HG03097 (cell line): ENCODE measurements around the gene TMEM87B.
"Not testable (repeated sequence)": the region's sequence is repeated elsewhere in the genome, so short reads cannot be mapped to it uniquely, and the experiment has no call there.

Source experiments
- ATAC-seq: cut with Tn5 transposase; IDR thresholded peaks from one replicate; pipeline ENCODE4 v1.9.1; 2021; ENCODE audit not compliant: unreplicated experiment, low FRiP score

Gene TMEM87B

GRCh38 chr2:112062894-112063293 lies 7.8 kb downstream of the TMEM87B start:
- no peak for ATAC-seq

DNA sequence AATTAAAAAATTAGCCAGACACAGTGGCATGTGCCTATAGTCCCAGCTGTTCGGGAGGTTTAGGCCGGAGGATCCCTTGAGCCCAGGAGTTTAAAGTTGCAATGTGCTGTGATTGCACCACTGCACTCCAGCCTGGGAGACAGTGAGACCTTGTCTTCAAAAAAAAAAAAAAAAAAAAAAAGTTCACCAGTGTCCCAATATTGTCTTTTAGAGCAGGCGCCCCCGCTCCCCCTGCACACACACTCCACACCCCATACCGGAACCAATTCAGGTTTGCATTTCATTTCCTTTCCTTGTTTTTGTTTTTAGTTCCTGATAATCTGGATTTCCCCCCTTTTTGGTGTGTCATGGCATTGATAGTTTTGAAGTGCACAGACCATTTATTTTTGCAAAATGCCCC lies 10.4 kb downstream of the TMEM87B start:
- no peak for ATAC-seq

DNA sequence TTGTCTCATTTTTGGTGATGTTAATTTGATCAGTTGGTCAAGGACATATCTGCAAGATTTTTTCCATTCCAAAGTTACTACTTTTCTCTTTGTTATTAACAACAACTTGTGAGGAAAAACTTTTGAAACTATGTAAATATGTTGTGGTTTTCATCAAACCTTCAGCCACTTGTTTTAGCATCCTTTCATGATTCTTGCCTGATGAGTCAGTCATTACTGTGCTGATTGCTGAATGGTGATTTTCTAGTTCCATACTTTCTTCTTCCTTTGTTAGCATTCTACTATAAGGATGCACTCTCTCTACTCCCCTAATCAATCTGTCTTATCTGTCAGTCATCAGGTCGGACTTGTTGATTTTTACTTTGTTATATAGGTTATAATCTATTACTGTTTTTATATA lies 10.9 kb downstream of the TMEM87B start:
- no peak for ATAC-seq

DNA sequence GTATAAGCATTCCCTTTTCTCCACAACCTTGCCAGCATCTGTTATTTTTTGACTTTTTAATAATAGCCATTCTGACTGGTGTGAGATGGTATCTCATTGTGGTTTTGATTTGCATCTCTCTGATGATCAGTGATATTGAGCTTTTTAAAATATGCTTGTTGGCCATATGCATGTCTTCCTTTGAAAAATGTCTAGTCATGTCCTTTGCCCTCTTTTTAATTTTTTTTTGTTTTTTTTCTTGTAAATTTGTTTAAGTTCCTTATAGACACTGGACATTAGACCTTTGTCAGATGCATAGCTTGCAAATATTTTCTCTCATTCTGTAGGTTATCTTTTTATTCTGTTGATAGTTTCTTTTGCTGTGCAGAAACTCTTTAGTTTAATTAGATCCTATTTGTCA lies 14.7 kb downstream of the TMEM87B start:
- ATAC-seq = not testable (repeated sequence)

GRCh38 chr2:112073875-112074274 lies 18.8 kb downstream of the TMEM87B start:
- ATAC-seq = no peak

DNA sequence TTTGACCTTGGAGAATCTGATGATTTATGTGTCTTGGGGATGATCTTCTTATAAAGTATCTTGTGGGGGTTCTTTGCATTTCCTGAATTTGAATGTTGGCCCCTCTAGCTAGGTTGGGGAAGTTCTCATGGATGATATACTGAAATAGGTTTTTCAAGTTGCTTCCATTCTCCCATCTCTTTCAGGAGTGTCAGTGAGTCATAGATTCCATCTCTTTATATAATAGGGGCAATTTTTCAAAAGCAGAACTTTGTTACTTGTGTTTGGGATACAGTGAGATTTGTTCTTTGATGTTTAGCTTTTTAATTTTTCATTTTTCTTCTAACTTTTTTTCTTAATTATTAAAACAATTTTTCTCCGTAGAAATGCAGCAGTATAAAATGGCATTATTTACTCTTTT lies 19.4 kb downstream of the TMEM87B start:
- no peak for ATAC-seq

- ATAC-seq = no peak
These were observed 20.6 kb downstream of the TMEM87B start for GRCh38 chr2:112075490-112076260.

DNA sequence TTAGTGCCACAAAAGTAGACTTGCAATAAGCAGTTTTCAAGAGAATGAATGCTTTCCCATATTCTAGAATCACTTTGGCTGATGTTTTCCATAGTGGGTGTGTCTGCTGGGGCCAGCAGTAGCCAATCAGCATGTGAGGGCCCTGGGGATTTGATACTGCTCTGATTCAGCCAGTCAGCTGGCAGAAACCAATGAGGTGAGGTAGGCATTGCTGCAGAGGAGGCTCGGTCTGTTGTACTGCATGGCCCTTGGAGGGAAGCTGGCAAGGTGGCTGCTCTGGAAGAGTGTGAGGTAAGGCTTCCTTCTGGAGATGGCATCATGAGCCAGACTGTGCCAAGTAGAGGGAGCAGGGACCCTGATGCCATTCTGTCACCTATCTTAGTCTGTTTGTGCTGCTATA lies 22.7 kb downstream of the TMEM87B start:
- ATAC-seq = no peak

- ATAC-seq = no peak
These were observed 26.2 kb downstream of the TMEM87B start for GRCh38 chr2:112081262-112081661.

DNA sequence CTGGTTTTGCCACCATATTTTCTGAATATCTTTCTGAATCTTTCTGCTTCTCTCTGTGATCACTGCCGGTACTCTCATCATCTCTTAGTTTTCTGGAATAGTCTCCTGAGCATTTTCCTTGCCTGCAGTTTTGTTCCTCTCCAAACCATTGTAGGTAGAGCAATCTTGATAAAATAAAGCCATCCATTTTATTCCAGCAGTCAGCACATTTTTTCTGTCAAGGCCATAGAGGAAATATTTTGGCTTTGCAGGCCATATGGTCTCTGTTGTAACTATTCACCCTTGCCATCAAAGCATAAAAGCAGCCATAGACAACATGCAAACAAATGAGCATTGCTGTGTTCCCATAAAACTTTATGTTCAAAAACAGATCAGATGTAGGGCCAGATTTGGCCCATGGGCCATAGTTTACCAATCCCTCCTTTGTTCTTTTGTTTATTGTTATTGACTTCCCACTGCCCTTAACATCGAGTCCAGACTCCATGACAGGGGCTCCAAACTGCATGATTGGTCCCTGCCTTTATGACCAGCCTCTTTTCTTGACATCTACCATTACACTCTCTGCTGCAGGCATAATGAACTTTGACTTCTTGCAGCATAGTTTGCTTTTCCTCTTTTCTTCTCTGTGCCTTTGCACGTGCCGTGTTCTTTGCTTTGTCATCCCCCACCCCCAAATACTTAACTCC lies 29.8 kb downstream of the TMEM87B start:
- no peak for ATAC-seq

DNA sequence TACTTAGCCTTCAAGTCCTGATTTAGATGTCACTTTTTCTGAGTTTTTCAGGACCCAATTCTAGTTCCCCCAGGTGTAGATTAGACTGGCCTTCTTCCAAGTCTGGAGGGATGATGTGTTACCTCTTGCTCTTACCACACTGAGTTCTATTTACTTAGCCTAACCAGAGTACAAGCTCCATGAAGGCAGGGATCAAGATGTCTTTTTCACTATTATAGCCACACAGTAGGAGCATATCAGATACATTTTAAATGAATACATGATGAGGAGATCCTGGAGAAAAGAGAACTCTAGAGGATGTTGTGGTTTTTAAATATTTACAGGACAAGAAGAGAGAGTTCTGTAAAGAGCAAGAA lies 30.3 kb downstream of the TMEM87B start:
- no peak for ATAC-seq

DNA sequence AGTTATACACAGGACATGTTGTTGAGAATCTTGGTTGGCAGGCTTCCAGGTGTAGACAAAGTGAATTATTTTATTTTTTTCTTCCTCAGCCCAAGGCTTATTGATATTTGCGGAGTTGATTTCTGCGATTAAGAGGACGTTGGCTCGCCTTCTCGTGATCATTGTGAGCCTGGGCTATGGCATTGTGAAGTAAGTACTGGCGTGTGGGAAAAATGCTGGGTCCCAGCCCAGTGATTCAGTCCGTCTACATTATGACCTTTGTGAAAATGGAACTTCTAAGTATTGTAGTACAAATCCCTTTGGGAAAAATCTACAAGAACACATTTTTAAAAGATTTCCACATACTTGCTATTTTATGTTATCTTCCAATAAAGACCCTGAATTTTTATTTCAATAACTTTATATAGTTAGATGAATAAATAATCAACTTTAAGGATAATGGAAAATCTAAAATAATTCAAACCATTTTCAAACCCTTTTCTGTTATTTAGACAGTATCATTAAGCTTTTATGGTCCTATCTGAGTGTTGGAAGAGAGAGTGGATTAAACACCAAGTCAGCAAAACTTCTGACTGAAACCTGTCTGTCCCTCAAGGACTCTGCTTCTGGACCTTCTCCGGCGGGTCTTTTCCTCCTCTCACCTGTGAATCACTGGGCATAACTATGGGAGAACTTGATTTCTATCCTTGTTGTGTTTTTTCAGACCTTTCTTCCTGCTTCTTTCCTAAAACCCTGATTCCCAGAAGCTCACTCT lies 31.0 kb downstream of the TMEM87B start:
- ATAC-seq = no peak

DNA sequence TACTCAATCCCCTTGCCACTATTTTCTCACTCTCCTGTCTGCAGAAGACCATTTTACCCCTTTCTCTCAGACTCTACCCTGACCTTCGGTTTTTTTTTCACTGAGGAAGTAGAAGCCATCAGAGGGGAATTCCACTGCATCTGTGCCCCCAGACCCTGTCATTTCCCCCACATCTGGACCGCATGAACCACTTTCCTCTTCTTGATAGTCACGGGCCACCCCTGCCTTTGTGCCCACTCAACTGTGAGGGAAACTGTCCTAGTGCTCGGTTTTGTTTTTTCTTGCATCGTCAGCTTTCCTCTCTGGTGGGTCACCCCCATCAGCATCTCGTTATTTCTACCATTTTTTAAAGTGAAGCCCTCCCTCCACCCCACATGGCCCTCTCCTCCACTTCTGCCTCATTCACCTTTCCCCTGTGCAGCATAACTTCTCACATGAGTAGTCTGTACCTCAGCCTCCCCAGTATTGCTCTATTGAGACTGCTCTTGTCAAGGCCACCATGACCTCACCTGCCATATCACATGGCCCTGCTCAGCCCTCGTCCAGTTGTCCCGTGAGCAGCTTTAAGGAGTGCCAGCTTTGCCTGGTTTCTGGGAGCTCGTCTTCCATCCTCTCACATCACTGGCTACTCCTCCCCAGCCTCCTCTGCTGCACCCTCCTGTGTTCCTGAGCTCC lies 32.4 kb downstream of the TMEM87B start:
- peak; percentile 57 for ATAC-seq

- no peak for ATAC-seq
These were observed 34.3 kb downstream of the TMEM87B start for GRCh38 chr2:112089375-112089774.

- ATAC-seq = no peak
These were observed 37.4 kb downstream of the TMEM87B start for GRCh38 chr2:112092286-112093041.

GRCh38 chr2:112093216-112093615 lies 38.1 kb downstream of the TMEM87B start:
- ATAC-seq = no peak

GRCh38 chr2:112095681-112096080 lies 40.6 kb downstream of the TMEM87B start:
- no peak for ATAC-seq

GRCh38 chr2:112096098-112096497 lies 41.0 kb downstream of the TMEM87B start:
- no peak for ATAC-seq

GRCh38 chr2:112108178-112108832 lies 53.2 kb downstream of the TMEM87B start:
- no peak for ATAC-seq

DNA sequence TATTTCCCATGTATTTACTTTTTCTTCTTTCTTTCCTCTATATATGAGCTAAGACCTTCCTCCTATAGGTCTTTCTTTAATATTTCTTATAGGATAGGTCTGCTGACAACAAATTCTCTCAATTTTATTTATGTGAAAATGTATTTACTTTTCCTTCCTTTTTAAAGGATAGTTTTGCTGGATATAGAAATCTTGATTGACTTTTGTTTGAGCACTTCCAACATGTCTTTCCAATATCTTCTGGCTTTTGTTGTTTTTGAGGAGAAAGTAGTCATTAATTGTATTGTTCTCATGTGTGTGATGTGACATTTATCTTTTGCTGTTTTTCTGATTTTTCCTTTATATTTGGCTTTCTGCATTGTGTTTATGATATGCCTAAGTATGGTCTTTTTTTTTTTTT lies 54.2 kb downstream of the TMEM87B start:
- no peak for ATAC-seq
